Measurements from ENCODE around the gene SYNJ2.

SYNJ2 gene

GRCh38 chr6:158024566-158025297 lies 43.1 kb downstream of the SYNJ2 start:
- Histone ChIP-seq H3K27me3 (ENCODE audit: control insufficient read depth in 1 of 2, insufficient read depth in 2 of 2, low read length in 2 of 2) (no peaks in the 10 kb centered on the region), H3K9ac (ENCODE audit: low read length in 2 of 2) (no peak overlapping the region), H3K4me3 (ENCODE audit: low read length in 2 of 2) (no peak overlapping the region), H3K36me3 (ENCODE audit: control insufficient read depth in 2 of 2, insufficient read depth in 2 of 2, low read length in 2 of 2) (peaks cover 0 to 6% of the 10 kb centered on the region in 2 donors), H3K27ac (ENCODE audit: low read length) (no peak overlapping the region), H3K4me1 (ENCODE audit: control insufficient read depth, insufficient read depth, low read length) (peaks cover 25% of the 10 kb centered on the region), H3K9me3 (ENCODE audit: control insufficient read depth in 2 of 2, low read length in 2 of 2) (no peaks in the 10 kb centered on the region)

- peaks cover 25% of the 10 kb centered on the region for H3K4me1 ChIP-seq (ENCODE audit: control insufficient read depth, insufficient read depth, low read length)
Measured at GRCh38 chr6:158026054-158026900, 44.6 kb downstream of the SYNJ2 start.

GRCh38 chr6:158026901-158027589 lies 45.4 kb downstream of the SYNJ2 start:
- peak overlapping the region; percentile 19 to 29 for H3K4me3 ChIP-seq (ENCODE audit: low read length in 2 of 2)
- peaks cover 32% of the 10 kb centered on the region for H3K4me1 ChIP-seq (ENCODE audit: control insufficient read depth, insufficient read depth, low read length)
- peak overlapping the region; percentile 11 for H3K27ac ChIP-seq (ENCODE audit: low read length)
- peak overlapping the region in 1 of 2 donors; percentile 31 for H3K9ac ChIP-seq (ENCODE audit: low read length in 2 of 2)
- no peaks in the 10 kb centered on the region for H3K9me3 ChIP-seq (ENCODE audit: control insufficient read depth in 2 of 2, low read length in 2 of 2)
- no peaks in the 10 kb centered on the region for H3K27me3 ChIP-seq (ENCODE audit: control insufficient read depth in 1 of 2, insufficient read depth in 2 of 2, low read length in 2 of 2)
- H3K36me3 ChIP-seq (ENCODE audit: control insufficient read depth in 2 of 2, insufficient read depth in 2 of 2, low read length in 2 of 2), result no peaks in the 10 kb centered on the region

More at GRCh38 chr6:158026054-158026900, 44.6 kb downstream of the SYNJ2 start:
- Histone ChIP-seq H3K36me3 (ENCODE audit: control insufficient read depth in 2 of 2, insufficient read depth in 2 of 2, low read length in 2 of 2) (no peaks in the 10 kb centered on the region), H3K27me3 (ENCODE audit: control insufficient read depth in 1 of 2, insufficient read depth in 2 of 2, low read length in 2 of 2) (no peaks in the 10 kb centered on the region), H3K9ac (ENCODE audit: low read length in 2 of 2) (peak overlapping the region; percentile 21 to 31), H3K27ac (ENCODE audit: low read length) (peak overlapping the region; percentile 31), H3K9me3 (ENCODE audit: control insufficient read depth in 2 of 2, low read length in 2 of 2) (no peaks in the 10 kb centered on the region), H3K4me3 (ENCODE audit: low read length in 2 of 2) (peak overlapping the region; percentile 35 to 36)

- peak overlapping the region; percentile 11 for H3K27ac ChIP-seq (ENCODE audit: low read length)
- no peak overlapping the region for H3K9ac ChIP-seq (ENCODE audit: low read length in 2 of 2)
- no peaks in the 10 kb centered on the region for H3K36me3 ChIP-seq (ENCODE audit: control insufficient read depth in 2 of 2, insufficient read depth in 2 of 2, low read length in 2 of 2)
- no peaks in the 10 kb centered on the region for H3K27me3 ChIP-seq (ENCODE audit: control insufficient read depth in 1 of 2, insufficient read depth in 2 of 2, low read length in 2 of 2)
- H3K4me1 ChIP-seq (ENCODE audit: control insufficient read depth, insufficient read depth, low read length), result peaks cover 37% of the 10 kb centered on the region
- no peak overlapping the region for H3K4me3 ChIP-seq (ENCODE audit: low read length in 2 of 2)
- H3K9me3 ChIP-seq (ENCODE audit: control insufficient read depth in 2 of 2, low read length in 2 of 2), result no peaks in the 10 kb centered on the region
Measured at GRCh38 chr6:158027590-158028285, 46.1 kb downstream of the SYNJ2 start.

GRCh38 chr6:158028421-158028820 lies 46.8 kb downstream of the SYNJ2 start:
- Histone ChIP-seq H3K27me3 (ENCODE audit: control insufficient read depth in 1 of 2, insufficient read depth in 2 of 2, low read length in 2 of 2) (no peaks in the 10 kb centered on the region), H3K9me3 (ENCODE audit: control insufficient read depth in 2 of 2, low read length in 2 of 2) (no peaks in the 10 kb centered on the region), H3K4me1 (ENCODE audit: control insufficient read depth, insufficient read depth, low read length) (peaks cover 42% of the 10 kb centered on the region), H3K4me3 (ENCODE audit: low read length in 2 of 2) (no peak overlapping the region), H3K36me3 (ENCODE audit: control insufficient read depth in 2 of 2, insufficient read depth in 2 of 2, low read length in 2 of 2) (peaks cover 0 to 3% of the 10 kb centered on the region in 2 donors), H3K27ac (ENCODE audit: low read length) (no peak overlapping the region), H3K9ac (ENCODE audit: low read length in 2 of 2) (no peak overlapping the region)

- H3K27me3 ChIP-seq (ENCODE audit: control insufficient read depth in 1 of 2, insufficient read depth in 2 of 2, low read length in 2 of 2), result no peaks in the 10 kb centered on the region
- no peaks in the 10 kb centered on the region for H3K9me3 ChIP-seq (ENCODE audit: control insufficient read depth in 2 of 2, low read length in 2 of 2)
- H3K4me3 ChIP-seq (ENCODE audit: low read length in 2 of 2), result no peak overlapping the region
- no peak overlapping the region for H3K9ac ChIP-seq (ENCODE audit: low read length in 2 of 2)
- H3K27ac ChIP-seq (ENCODE audit: low read length), result no peak overlapping the region
- peaks cover 0 to 3% of the 10 kb centered on the region in 2 donors for H3K36me3 ChIP-seq (ENCODE audit: control insufficient read depth in 2 of 2, insufficient read depth in 2 of 2, low read length in 2 of 2)
- peaks cover 46% of the 10 kb centered on the region for H3K4me1 ChIP-seq (ENCODE audit: control insufficient read depth, insufficient read depth, low read length)
Measured at GRCh38 chr6:158028876-158029275, 47.2 kb downstream of the SYNJ2 start.

GRCh38 chr6:158029668-158030230 lies 48.1 kb downstream of the SYNJ2 start:
- Histone ChIP-seq H3K4me1 (ENCODE audit: control insufficient read depth, insufficient read depth, low read length) (peaks cover 51% of the 10 kb centered on the region), H3K36me3 (ENCODE audit: control insufficient read depth in 2 of 2, insufficient read depth in 2 of 2, low read length in 2 of 2) (peaks cover 0 to 3% of the 10 kb centered on the region in 2 donors), H3K27ac (ENCODE audit: low read length) (no peak overlapping the region), H3K27me3 (ENCODE audit: control insufficient read depth in 1 of 2, insufficient read depth in 2 of 2, low read length in 2 of 2) (no peaks in the 10 kb centered on the region), H3K4me3 (ENCODE audit: low read length in 2 of 2) (no peak overlapping the region), H3K9me3 (ENCODE audit: control insufficient read depth in 2 of 2, low read length in 2 of 2) (no peaks in the 10 kb centered on the region), H3K9ac (ENCODE audit: low read length in 2 of 2) (no peak overlapping the region)

- Histone ChIP-seq H3K4me1 (ENCODE audit: control insufficient read depth, insufficient read depth, low read length) (peaks cover 51% of the 10 kb centered on the region), H3K27me3 (ENCODE audit: control insufficient read depth in 1 of 2, insufficient read depth in 2 of 2, low read length in 2 of 2) (no peaks in the 10 kb centered on the region), H3K9me3 (ENCODE audit: control insufficient read depth in 2 of 2, low read length in 2 of 2) (no peaks in the 10 kb centered on the region), H3K36me3 (ENCODE audit: control insufficient read depth in 2 of 2, insufficient read depth in 2 of 2, low read length in 2 of 2) (peaks cover 0 to 3% of the 10 kb centered on the region in 2 donors), H3K4me3 (ENCODE audit: low read length in 2 of 2) (no peak overlapping the region), H3K27ac (ENCODE audit: low read length) (no peak overlapping the region), H3K9ac (ENCODE audit: low read length in 2 of 2) (no peak overlapping the region)
Measured at GRCh38 chr6:158030380-158031300, 49.0 kb downstream of the SYNJ2 start.

Data from stomach smooth muscle (tissue), 2 donors.